Adrenal gland (tissue), 12 donors: ENCODE data around the gene SIVA1. TPM values are rescaled to one million over a fixed set of nuclear protein-coding genes. Genes with fewer than 3 reads are reported as not detected.

Experiments
- DNase-seq, 7 donors: peaks; one replicate each; pipeline ENCODE4 v3.0.0-alpha.2; 2019 to 2020
- H3K27ac ChIP-seq, 5 donors: fragments of 200-600 bp; sonication (generic) in 4 of 5; 1 replicate in 3 of 5; 2 replicates in 2 of 5; pipeline versions ENCODE4 v1.5.1 to v1.8.0; 2016 to 2020; ENCODE audit warnings: mild to moderate bottlenecking in 1 of 5
- H3K27me3 ChIP-seq: fragments of 200-600 bp; 2 replicates; pipeline ENCODE4 v1.8.0; 2021
- H3K36me3 ChIP-seq, 2 donors: fragments of 200-600 bp; replicated peaks in 1 of 2; 1 replicate in 1 of 2; 2 replicates in 1 of 2; pipeline versions ENCODE4 v1.5.1 to v1.8.0; 2018 to 2022
- H3K4me1 ChIP-seq, 2 donors: fragments of 200-600 bp; replicated peaks in 1 of 2; 1 replicate in 1 of 2; 2 replicates in 1 of 2; pipeline versions ENCODE4 v1.5.1 to v1.8.0; 2018 to 2021
- H3K4me3 ChIP-seq, 4 donors: fragments of 200-600 bp; sonication (generic) in 3 of 4; one replicate each; pipeline ENCODE4 v1.5.1; 2016 to 2018
- H3K9me3 ChIP-seq, 3 donors: fragments of 200-600 bp; sonication (generic) in 1 of 3; replicated peaks in 1 of 3; 1 replicate in 2 of 3; 2 replicates in 1 of 3; pipeline versions ENCODE4 v1.5.1 to v1.8.0; 2016 to 2021
- POLR2A ChIP-seq, 2 donors: fragments of 450-650 bp; IDR thresholded peaks; one replicate each; pipeline ENCODE4 v1.6.1; 2017; ENCODE audit warnings: antibody characterized with exemption in 2 of 2, mild to moderate bottlenecking in 2 of 2, moderate library complexity in 1 of 2
- WGBS, 4 donors: extraction: QIAGEN DNeasy Blood & Tissue Kit in 2 of 4; methylation state at CpG; one replicate each; pipeline versions ENCODE4 v1.1.5 to v1.1.7; 2013 to 2017; 5-methylcytosine and 5-hydroxymethylcytosine counted together
- intact Hi-C, 2 donors: fragments of 100-400 bp; cut with DNase I; formaldehyde crosslinking; loops; one replicate each; pipeline versions ENCODE4 v1.14.1 to v1.15.0; 2022 to 2023
- polyA plus RNA-seq, 3 donors: library from polyadenylated mRNA; stranded (reverse); fragments of 200-250 nt in 2 of 3; fragments of 350-450 nt in 1 of 3; fragmentation: Illumina TruSeq in 1 of 3; extraction: RNeasy Lipid Tissue Mini Kit (QIAGEN cat#74804) in 1 of 3; gene quantifications; one replicate each; pipeline ENCODE4 v1.2.3, GENCODE V29; 2013 to 2014
- total RNA-seq, 9 donors: library from RNA; depleted of rRNA in 4 of 9; stranded (reverse); fragments of >200 nt in 4 of 9; fragments of 120-200 nt in 1 of 9; fragmentation: NEBNext Ultra II Directional in 1 of 9; extraction: Animal tissue kit (Norgen Biotek cat#: 25700) in 1 of 9; gene quantifications; one replicate each; pipeline versions ENCODE4 v1.1.0 to v1.2.4, GENCODE V29; 2013 to 2023
- TF ChIP-seq, protein P1 (sequence below), 6 experiments: fragments of 450-650 bp in 4 of 6; fragments of 200-600 bp in 2 of 6; sonication (generic) in 1 of 6; IDR thresholded peaks; 1 replicate in 5 of 6; 2 replicates in 1 of 6; pipeline versions ENCODE4 v1.5.1 to v1.8.0; 2016 to 2021; ENCODE audit warnings: antibody characterized with exemption in 6 of 6, mild to moderate bottlenecking in 2 of 6, moderate library complexity in 1 of 6
- donor health status: healthy with polysubstance abuse.
- donor health status: Bipolar disorder and iron deficiency.
- donor health status: DM: yes; HTN: yes; CAD: no.
- donor health status: DM: no; HTN: no; CAD: no.
- donor health status: DM: no; HTN: no; CAD: no.
- donor health status: DM: yes; HTN: yes; CAD: no.

The SIVA1 gene
- total and polyA plus RNA-seq, 12 donors = 2.0 to 294 (median 83.2) TPM

DNA sequence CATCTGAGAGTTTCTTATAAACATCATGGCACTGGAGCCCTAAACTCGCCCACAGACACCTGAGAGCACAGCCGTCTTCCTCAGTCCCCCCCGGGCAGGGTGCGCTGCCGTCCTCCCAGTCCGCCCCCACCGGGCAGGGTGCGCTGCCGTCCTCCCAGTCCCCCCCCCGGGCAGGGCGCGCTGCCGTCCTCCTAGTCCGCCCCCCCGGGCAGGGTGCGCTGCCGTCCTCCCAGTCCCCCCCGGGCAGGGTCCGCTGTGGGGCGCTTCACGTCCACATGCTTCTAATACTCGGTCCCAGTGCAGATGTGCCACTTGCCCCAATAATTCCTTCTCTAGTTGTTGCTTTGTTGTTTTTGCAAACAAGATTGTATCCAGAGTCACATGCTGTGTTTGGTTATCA lies 35.8 kb upstream of the SIVA1 start:
- no peak overlapping the region for H3K27ac ChIP-seq
- H3K9me3 ChIP-seq = no peaks in the 10 kb centered on the region

DNA sequence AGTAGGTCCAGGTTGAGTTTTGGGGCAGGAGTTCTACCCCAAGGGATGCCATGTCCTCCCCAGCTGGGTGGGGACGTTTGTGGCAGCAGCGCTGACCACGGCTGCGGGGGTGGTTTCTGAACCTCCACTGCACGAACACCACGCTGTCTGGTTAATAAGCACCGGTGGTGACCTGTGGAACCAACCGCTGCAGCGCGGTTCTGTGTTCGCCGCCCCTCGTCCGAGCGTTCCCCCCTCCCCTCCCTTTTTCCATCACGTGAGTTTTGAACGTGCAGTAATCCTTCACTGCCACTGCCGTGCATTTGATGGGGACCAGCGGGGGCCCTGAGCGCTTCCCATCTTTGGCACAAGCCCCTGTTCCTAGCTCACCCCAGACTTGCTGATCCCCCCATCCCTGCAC lies 35.3 kb upstream of the SIVA1 start:
- Histone ChIP-seq H3K27me3 (no peaks in the 10 kb centered on the region), H3K27ac (no peak overlapping the region)

More for the DNA sequence above, 35.8 kb upstream of the SIVA1 start:
- H3K4me1 ChIP-seq = peaks cover under 1 to 6% of the 10 kb centered on the region in 2 donors
- 85 to 92% (median 91%) methylated on average over 14 to 22 of the region's 22 CpGs for WGBS, 4 donors
- intact Hi-C loops = no loop called here
- H3K27me3 ChIP-seq = no peaks in the 10 kb centered on the region
- no peak overlapping the region for H3K4me3 ChIP-seq
- TF ChIP-seq, protein P1, sequence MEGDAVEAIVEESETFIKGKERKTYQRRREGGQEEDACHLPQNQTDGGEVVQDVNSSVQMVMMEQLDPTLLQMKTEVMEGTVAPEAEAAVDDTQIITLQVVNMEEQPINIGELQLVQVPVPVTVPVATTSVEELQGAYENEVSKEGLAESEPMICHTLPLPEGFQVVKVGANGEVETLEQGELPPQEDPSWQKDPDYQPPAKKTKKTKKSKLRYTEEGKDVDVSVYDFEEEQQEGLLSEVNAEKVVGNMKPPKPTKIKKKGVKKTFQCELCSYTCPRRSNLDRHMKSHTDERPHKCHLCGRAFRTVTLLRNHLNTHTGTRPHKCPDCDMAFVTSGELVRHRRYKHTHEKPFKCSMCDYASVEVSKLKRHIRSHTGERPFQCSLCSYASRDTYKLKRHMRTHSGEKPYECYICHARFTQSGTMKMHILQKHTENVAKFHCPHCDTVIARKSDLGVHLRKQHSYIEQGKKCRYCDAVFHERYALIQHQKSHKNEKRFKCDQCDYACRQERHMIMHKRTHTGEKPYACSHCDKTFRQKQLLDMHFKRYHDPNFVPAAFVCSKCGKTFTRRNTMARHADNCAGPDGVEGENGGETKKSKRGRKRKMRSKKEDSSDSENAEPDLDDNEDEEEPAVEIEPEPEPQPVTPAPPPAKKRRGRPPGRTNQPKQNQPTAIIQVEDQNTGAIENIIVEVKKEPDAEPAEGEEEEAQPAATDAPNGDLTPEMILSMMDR (IDR thresholded peaks at IDR 0.05) = no peak
- DNase-seq = no peak
- H3K36me3 ChIP-seq = peaks cover 0 to 51% of the 10 kb centered on the region in 2 donors

DNA sequence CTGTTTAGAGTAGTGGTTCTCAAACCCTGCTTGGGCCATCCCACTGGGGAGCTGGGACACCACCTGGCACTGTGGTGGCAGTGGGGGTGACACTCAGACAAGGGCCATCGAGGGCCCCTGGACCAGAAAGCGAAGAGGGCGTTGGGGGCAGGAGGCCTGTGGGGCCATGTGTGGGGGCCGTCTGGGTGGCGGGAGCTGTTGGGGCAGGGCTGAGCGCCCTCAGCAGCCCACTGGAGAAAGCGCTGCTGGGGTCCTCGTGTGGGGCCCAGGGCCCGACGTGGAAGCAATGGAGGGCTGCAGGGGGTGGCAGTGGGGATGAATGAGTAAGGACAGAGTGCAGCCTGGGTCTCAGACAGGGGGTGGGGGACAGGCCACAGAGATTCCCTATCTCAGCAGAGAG lies 34.8 kb upstream of the SIVA1 start:
- H3K9me3 ChIP-seq = no peaks in the 10 kb centered on the region
- intact Hi-C loops = no loop called here
- peaks cover 11 to 16% of the 10 kb centered on the region in 2 donors for H3K4me1 ChIP-seq
- no peaks in the 10 kb centered on the region for H3K27me3 ChIP-seq
- H3K27ac ChIP-seq = no peak overlapping the region
- H3K36me3 ChIP-seq = peaks cover 0 to 41% of the 10 kb centered on the region in 2 donors
- no peak overlapping the region for H3K4me3 ChIP-seq
- 80 to 92% (median 88%) methylated on average over 10 of the region's 10 CpGs for WGBS, 4 donors
- no peak for TF ChIP-seq POLR2A (IDR thresholded peaks at IDR 0.05)
- TF ChIP-seq, protein P1 (IDR thresholded peaks at IDR 0.05) = no peak
- no peak for DNase-seq

More for the DNA sequence above, 35.3 kb upstream of the SIVA1 start:
- Histone ChIP-seq H3K36me3 (peaks cover 0 to 46% of the 10 kb centered on the region in 2 donors), H3K4me1 (peaks cover 6 to 11% of the 10 kb centered on the region in 2 donors), H3K4me3 (no peak overlapping the region), H3K9me3 (no peaks in the 10 kb centered on the region)
- TF ChIP-seq POLR2A (IDR thresholded peaks at IDR 0.05) = no peak
- TF ChIP-seq, protein P1 (IDR thresholded peaks at IDR 0.05) = no peak
- intact Hi-C loops = no loop called here
- no peak for DNase-seq
- WGBS, 4 donors = 71 to 88% (median 76%) methylated on average over 11 to 20 of the region's 20 CpGs

GRCh38 chr14:104718871-104719270 lies 34.1 kb upstream of the SIVA1 start:
- TF ChIP-seq, protein P1 (IDR thresholded peaks at IDR 0.05) = no peak
- TF ChIP-seq POLR2A (IDR thresholded peaks at IDR 0.05) = no peak
- Histone ChIP-seq H3K27me3 (no peaks in the 10 kb centered on the region), H3K9me3 (no peaks in the 10 kb centered on the region), H3K4me3 (no peak overlapping the region), H3K36me3 (peaks cover 0 to 34% of the 10 kb centered on the region in 2 donors), H3K27ac (no peak overlapping the region), H3K4me1 (peaks cover 15 to 23% of the 10 kb centered on the region in 2 donors)
- intact Hi-C loops = no loop called here
- WGBS, 4 donors = 86 to 95% (median 87%) methylated on average over 10 to 11 of the region's 11 CpGs; no CpG with 5 or more reads in 1 of the 4 donors
- DNase-seq = no peak
